Parathyroid adenoma (tissue), 2 donors: Measurements from ENCODE around the gene PGAM5.

Experiments used
- H2AFZ ChIP-seq: fragments of 300-600 bp; sonication (generic); one replicate; pipeline ENCODE4 v1.7.0; 2017; ENCODE audit warnings: antibody characterized with exemption, mild to moderate bottlenecking
- H3K27ac ChIP-seq: fragments of 300-600 bp; sonication (generic); one replicate; pipeline ENCODE4 v1.7.0; 2017
- H3K27me3 ChIP-seq: fragments of 300-600 bp; sonication (generic); one replicate; pipeline ENCODE4 v1.7.0; 2017; ENCODE audit warnings: low read length; ENCODE audit not compliant: control insufficient read depth, insufficient read depth
- H3K36me3 ChIP-seq: fragments of 300-600 bp; sonication (generic); one replicate; pipeline ENCODE4 v1.7.0; 2017; ENCODE audit warnings: low read length; ENCODE audit not compliant: control insufficient read depth, insufficient read depth
- H3K4me1 ChIP-seq: fragments of 300-600 bp; sonication (generic); one replicate; pipeline ENCODE4 v1.7.0; 2017; ENCODE audit warnings: control low read depth
- H3K4me2 ChIP-seq: fragments of 300-600 bp; sonication (generic); one replicate; pipeline ENCODE4 v1.7.0; 2017; ENCODE audit warnings: low read length
- H3K4me3 ChIP-seq: fragments of 300-600 bp; sonication (generic); one replicate; pipeline ENCODE4 v1.7.0; 2017; ENCODE audit warnings: low read depth, low read length
- H3K79me2 ChIP-seq: fragments of 300-600 bp; sonication (generic); one replicate; pipeline ENCODE4 v1.7.0; 2017; ENCODE audit warnings: control low read depth
- H3K9ac ChIP-seq: fragments of 300-600 bp; sonication (generic); one replicate; pipeline ENCODE4 v1.7.0; 2017; ENCODE audit warnings: mild to moderate bottlenecking
- H3K9me3 ChIP-seq: fragments of 300-600 bp; sonication (generic); one replicate; pipeline ENCODE4 v1.7.0; 2017; ENCODE audit warnings: low read length; ENCODE audit not compliant: control insufficient read depth
- CTCF ChIP-seq: fragments of 300-600 bp; sonication (generic); IDR thresholded peaks from one replicate; pipeline ENCODE4 v1.7.0; 2017; ENCODE audit warnings: antibody characterized with exemption, mild to moderate bottlenecking
- donor health status: primary hyperparathyroidism.

Gene PGAM5

GRCh38 chr12:132728502-132728901 is 17.9 kb downstream of the PGAM5 start:
- Histone ChIP-seq H3K27ac (no peak overlapping the region), H3K9me3 (no peaks in the 10 kb centered on the region), H2AFZ (no peak overlapping the region), H3K4me3 (no peak overlapping the region), H3K4me2 (no peak overlapping the region), H3K36me3 (no peaks in the 10 kb centered on the region), H3K9ac (no peak overlapping the region), H3K79me2 (peaks cover under 1% of the 10 kb centered on the region), H3K4me1 (no peaks in the 10 kb centered on the region), H3K27me3 (no peaks in the 10 kb centered on the region)
- no peak for TF ChIP-seq CTCF

- Histone ChIP-seq H3K4me2 (no peak overlapping the region), H3K27me3 (no peaks in the 10 kb centered on the region), H3K9me3 (no peaks in the 10 kb centered on the region), H3K27ac (no peak overlapping the region), H3K36me3 (no peaks in the 10 kb centered on the region), H3K79me2 (no peaks in the 10 kb centered on the region), H2AFZ (no peak overlapping the region), H3K9ac (no peak overlapping the region), H3K4me1 (no peaks in the 10 kb centered on the region), H3K4me3 (no peak overlapping the region)
- no peak for TF ChIP-seq CTCF
Measured at GRCh38 chr12:132729541-132730320, 19.1 kb downstream of the PGAM5 start.

- Histone ChIP-seq H3K27me3 (no peaks in the 10 kb centered on the region), H3K36me3 (no peaks in the 10 kb centered on the region), H3K4me2 (no peak overlapping the region), H3K9me3 (no peaks in the 10 kb centered on the region), H3K4me3 (no peak overlapping the region), H3K79me2 (no peaks in the 10 kb centered on the region), H3K27ac (no peak overlapping the region), H3K9ac (no peak overlapping the region), H3K4me1 (no peaks in the 10 kb centered on the region), H2AFZ (no peak overlapping the region)
- no peak for TF ChIP-seq CTCF
Measured at GRCh38 chr12:132730353-132730752, 19.7 kb downstream of the PGAM5 start.

GRCh38 chr12:132731574-132731973 is 20.9 kb downstream of the PGAM5 start:
- no peak overlapping the region for H3K4me3 ChIP-seq
- no peak overlapping the region for H3K27ac ChIP-seq
- H3K9me3 ChIP-seq, result no peaks in the 10 kb centered on the region
- no peaks in the 10 kb centered on the region for H3K79me2 ChIP-seq
- no peaks in the 10 kb centered on the region for H3K4me1 ChIP-seq
- no peaks in the 10 kb centered on the region for H3K36me3 ChIP-seq
- no peak overlapping the region for H2AFZ ChIP-seq
- TF ChIP-seq CTCF, result no peak
- no peak overlapping the region for H3K9ac ChIP-seq
- no peak overlapping the region for H3K4me2 ChIP-seq
- H3K27me3 ChIP-seq, result no peaks in the 10 kb centered on the region

- Histone ChIP-seq H3K36me3 (no peaks in the 10 kb centered on the region), H3K27me3 (no peaks in the 10 kb centered on the region), H3K9ac (no peak overlapping the region), H3K9me3 (no peaks in the 10 kb centered on the region), H3K4me2 (no peak overlapping the region), H3K27ac (no peak overlapping the region), H3K4me1 (no peaks in the 10 kb centered on the region), H2AFZ (no peak overlapping the region), H3K4me3 (no peak overlapping the region), H3K79me2 (no peaks in the 10 kb centered on the region)
- no peak for TF ChIP-seq CTCF
Measured at GRCh38 chr12:132734206-132734605, 23.6 kb downstream of the PGAM5 start.
